Measurements from ENCODE around the gene APOL6.

- TF ChIP-seq RUNX1 (IDR thresholded peaks at IDR 0.05; ENCODE audit: low read depth) (no peak), CBX8 (IDR thresholded peaks at IDR 0.05; ENCODE audit: borderline replicate concordance, extremely low read depth, low read depth, low read length, poor library complexity, severe bottlenecking) (no peak), WHSC1 (IDR thresholded peaks at IDR 0.05; ENCODE audit: low read length) (no peak)
These were observed 48.9 kb upstream of the APOL6 start for GRCh38 chr22:35599364-35599763.
